Right lobe of liver (tissue), 6 donors: ENCODE results near the gene ABHD6. TPM values are rescaled to one million over a fixed set of nuclear protein-coding genes. Genes with fewer than 3 reads are reported as not detected.

Experiments
- ATAC-seq, 4 donors: fragments of 200-7000 bp; cut with Tn5 transposase; one replicate each; pipeline ENCODE4 v1.9.1; 2020; ENCODE audit warnings: mild to moderate bottlenecking in 4 of 4, moderate library complexity in 4 of 4
- DNase-seq, 3 donors: peaks; one replicate each; pipeline ENCODE4 v3.0.0-alpha.2; 2020
- H3K27ac ChIP-seq, 3 donors: fragments of 200-600 bp; one replicate each; pipeline ENCODE4 v1.8.0; 2022
- H3K27me3 ChIP-seq, 2 donors: fragments of 200-600 bp; one replicate each; pipeline ENCODE4 v1.8.0; 2022
- H3K36me3 ChIP-seq, 4 donors: fragments of 200-600 bp; sonication (generic) in 1 of 4; one replicate each; pipeline versions ENCODE4 v1.5.1 to v1.8.0; 2017 to 2022; ENCODE audit warnings: control low read depth in 1 of 4
- H3K4me1 ChIP-seq, 4 donors: fragments of 200-600 bp; sonication (generic) in 1 of 4; one replicate each; pipeline versions ENCODE4 v1.5.1 to v1.8.0; 2017 to 2022; ENCODE audit warnings: control low read depth in 1 of 4
- H3K4me3 ChIP-seq, 3 donors: fragments of 200-600 bp; one replicate each; pipeline ENCODE4 v1.8.0; 2022
- H3K9me3 ChIP-seq, 4 donors: fragments of 200-600 bp; sonication (generic) in 1 of 4; one replicate each; pipeline versions ENCODE4 v1.5.1 to v1.8.0; 2017 to 2022; ENCODE audit warnings: control low read depth in 1 of 4
- POLR2A ChIP-seq: fragments of 450-650 bp; IDR thresholded peaks from one replicate; pipeline ENCODE4 v1.6.1; 2017; ENCODE audit warnings: antibody characterized with exemption, mild to moderate bottlenecking
- WGBS: methylation state at CpG from one replicate; pipeline ENCODE4 v1.1.6; 2018; ENCODE audit warnings: low coverage, low lambda C conversion rate; ENCODE audit not compliant: insufficient coverage; ENCODE audit errors: missing lambda C conversion rate; 5-methylcytosine and 5-hydroxymethylcytosine counted together
- intact Hi-C, 2 donors: fragments of 100-400 bp; cut with DNase I; formaldehyde crosslinking; loops; one replicate each; pipeline versions ENCODE4 v1.11.2 to v1.14.1; 2022
- total RNA-seq, 6 experiments: library from RNA; depleted of rRNA in 2 of 6; stranded (reverse); fragments of >200 nt in 2 of 6; fragmentation: NEBNext Ultra II Directional in 3 of 6; extraction: Animal tissue kit (Norgen Biotek cat#: 25700) in 3 of 6; gene quantifications; one replicate each; pipeline versions ENCODE4 v1.1.0 to v1.2.4, GENCODE V29; 2016 to 2023
- TF ChIP-seq, protein P1 (sequence below), 4 donors: fragments of 200-600 bp in 3 of 4; fragments of 450-650 bp in 1 of 4; IDR thresholded peaks; one replicate each; pipeline versions ENCODE4 v1.5.1 to v1.8.0; 2016 to 2022; ENCODE audit warnings: antibody characterized with exemption in 4 of 4, mild to moderate bottlenecking in 2 of 4
- donor health status: DM: no; HTN: yes; CAD: no.
- donor health status: DM: no; HTN: no; CAD: no.
- donor health status: DM: no; HTN: no; CAD: no.
- donor health status: DM: no; HTN: yes; CAD: no.
- donor health status: DM: no; HTN: yes; CAD: no.

Gene ABHD6
- total RNA-seq, 6 experiments from 2014 or later, result 24.6 to 64.3 (median 52.6) TPM

- TF ChIP-seq, protein P1, sequence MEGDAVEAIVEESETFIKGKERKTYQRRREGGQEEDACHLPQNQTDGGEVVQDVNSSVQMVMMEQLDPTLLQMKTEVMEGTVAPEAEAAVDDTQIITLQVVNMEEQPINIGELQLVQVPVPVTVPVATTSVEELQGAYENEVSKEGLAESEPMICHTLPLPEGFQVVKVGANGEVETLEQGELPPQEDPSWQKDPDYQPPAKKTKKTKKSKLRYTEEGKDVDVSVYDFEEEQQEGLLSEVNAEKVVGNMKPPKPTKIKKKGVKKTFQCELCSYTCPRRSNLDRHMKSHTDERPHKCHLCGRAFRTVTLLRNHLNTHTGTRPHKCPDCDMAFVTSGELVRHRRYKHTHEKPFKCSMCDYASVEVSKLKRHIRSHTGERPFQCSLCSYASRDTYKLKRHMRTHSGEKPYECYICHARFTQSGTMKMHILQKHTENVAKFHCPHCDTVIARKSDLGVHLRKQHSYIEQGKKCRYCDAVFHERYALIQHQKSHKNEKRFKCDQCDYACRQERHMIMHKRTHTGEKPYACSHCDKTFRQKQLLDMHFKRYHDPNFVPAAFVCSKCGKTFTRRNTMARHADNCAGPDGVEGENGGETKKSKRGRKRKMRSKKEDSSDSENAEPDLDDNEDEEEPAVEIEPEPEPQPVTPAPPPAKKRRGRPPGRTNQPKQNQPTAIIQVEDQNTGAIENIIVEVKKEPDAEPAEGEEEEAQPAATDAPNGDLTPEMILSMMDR (IDR thresholded peaks at IDR 0.05), result no peak
- TF ChIP-seq POLR2A, result peak; percentile 39
- peak within 1 kb of the TSS; percentile 61 to 70 (median 67) for H3K4me3 ChIP-seq
- H3K27ac ChIP-seq, result peak within 1 kb of the TSS in 1 of 3 donors; percentile 47
- no peaks in the 10 kb centered on the region for H3K9me3 ChIP-seq
- H3K27me3 ChIP-seq, result no peaks in the 10 kb centered on the region
- DNase-seq (peak; percentile 86 to 89 (median 88)), ATAC-seq (peak; percentile 86 to 96 (median 92))
- peaks cover 0 to 21% (median 8%) of the 10 kb centered on the region in 4 donors for H3K4me1 ChIP-seq
- no peaks in the 10 kb centered on the region for H3K36me3 ChIP-seq
- intact Hi-C loops, result loop anchor here in 1 of 2 donors (5.0 kb wide), 1 partner anchor 85 kb away; no protein-coding TSS in a partner anchor
- 0% methylated on average over 2 of the region's 79 CpGs for WGBS
Measured at GRCh38 chr3:58332575-58333188, 95.1 kb downstream of the ABHD6 start, which contains the start of gene PXK. Gene PXK (plus strand): TSS chr3:58332892. CDS start chr3:58332989, 97 bp downstream.

GRCh38 chr3:58333206-58334012 is 95.8 kb downstream of the ABHD6 start:
- intact Hi-C loops, result loop anchor here in 1 of 2 donors (5.0 kb wide), 1 partner anchor 84 kb away; no protein-coding TSS in a partner anchor
- H3K4me3 ChIP-seq, result peak overlapping the region; percentile 61 to 70 (median 67)
- H3K4me1 ChIP-seq, result peaks cover 0 to 21% (median 8%) of the 10 kb centered on the region in 4 donors
- H3K36me3 ChIP-seq, result no peaks in the 10 kb centered on the region
- peak; percentile 43 to 64 (median 52) for DNase-seq
- under 1% methylated on average over 11 of the region's 37 CpGs for WGBS
- no peaks in the 10 kb centered on the region for H3K9me3 ChIP-seq
- no peak for TF ChIP-seq POLR2A
- TF ChIP-seq, protein P1 (IDR thresholded peaks at IDR 0.05), result no peak
- no peaks in the 10 kb centered on the region for H3K27me3 ChIP-seq
- peak; percentile 30 to 57 (median 46) for ATAC-seq
- H3K27ac ChIP-seq, result peak overlapping the region in 1 of 3 donors; percentile 47

GRCh38 chr3:58334013-58334321 is 96.4 kb downstream of the ABHD6 start:
- peak overlapping the region in 1 of 3 donors; percentile 47 for H3K27ac ChIP-seq
- ATAC-seq, result no peak

DNA sequence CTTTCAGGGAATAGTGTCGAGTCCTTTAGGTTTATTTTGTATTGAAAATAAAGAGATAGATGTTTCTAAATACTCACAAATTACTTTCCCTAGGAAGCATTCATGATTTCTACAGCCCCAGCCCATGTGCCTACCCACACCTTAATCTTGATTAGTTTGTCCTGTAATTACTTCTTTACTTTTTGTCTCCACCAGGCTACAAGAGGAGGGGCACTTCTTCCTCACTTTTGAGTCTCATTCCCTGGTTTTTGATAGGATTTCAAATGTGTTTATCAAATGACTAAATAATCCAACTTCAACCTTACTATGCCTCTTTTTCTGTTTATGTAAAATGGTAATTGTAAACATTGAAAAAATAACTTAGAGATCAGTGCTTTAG is 96.9 kb downstream of the ABHD6 start:
- Histone ChIP-seq H3K36me3 (no peaks in the 10 kb centered on the region), H3K4me3 (no peak overlapping the region), H3K4me1 (peaks cover 0 to 21% (median 8%) of the 10 kb centered on the region in 4 donors), H3K27me3 (no peaks in the 10 kb centered on the region), H3K9me3 (no peaks in the 10 kb centered on the region), H3K27ac (peak overlapping the region in 1 of 3 donors; percentile 6)
- 77% methylated on average over 1 of the region's 1 CpG for WGBS
- ATAC-seq, result no peak
- DNase-seq, result no peak
- intact Hi-C loops, result loop anchor here in 1 of 2 donors (5.0 kb wide), 1 partner anchor 83 kb away; no protein-coding TSS in a partner anchor
- TF ChIP-seq, protein P1 (IDR thresholded peaks at IDR 0.05), result peak in 1 of 4 donors; percentile 2
- no peak for TF ChIP-seq POLR2A

More at GRCh38 chr3:58334013-58334321, 96.4 kb downstream of the ABHD6 start:
- no peaks in the 10 kb centered on the region for H3K9me3 ChIP-seq
- intact Hi-C loops, result loop anchor here in 1 of 2 donors (5.0 kb wide), 1 partner anchor 83 kb away; no protein-coding TSS in a partner anchor
- TF ChIP-seq, protein P1 (IDR thresholded peaks at IDR 0.05), result no peak
- TF ChIP-seq POLR2A, result no peak
- DNase-seq, result no peak
- peak overlapping the region; percentile 61 to 70 (median 67) for H3K4me3 ChIP-seq
- no peaks in the 10 kb centered on the region for H3K36me3 ChIP-seq
- H3K4me1 ChIP-seq, result peaks cover 0 to 21% (median 8%) of the 10 kb centered on the region in 4 donors
- no peaks in the 10 kb centered on the region for H3K27me3 ChIP-seq
- WGBS, result 5% methylated on average over 4 of the region's 4 CpGs
